Activated CD4-positive, CD25-positive, alpha-beta regulatory T cell treated with anti-CD3 and anti-CD28 coated beads, Interleukin-2, amount 50 U/mL, for 24 hours (primary cell): ENCODE data around the gene MAPK6.
"Not testable (repeated sequence)": the region's sequence is repeated elsewhere in the genome, so short reads cannot be mapped to it uniquely, and the experiment has no call there.

Source experiments
- ATAC-seq, 2 donors: fragments of 150-1000 bp; cut with Tn5 transposase; one replicate each; pipeline ENCODE4 v1.10.0; 2021; ENCODE audit warnings: mild to moderate bottlenecking in 1 of 2, moderate library complexity in 1 of 2

Gene MAPK6

GRCh38 chr15:52082197-52083036 is 63.4 kb downstream of the MAPK6 start:
- no peak for ATAC-seq

GRCh38 chr15:52083037-52083359 is 64.0 kb downstream of the MAPK6 start:
- ATAC-seq = not testable (repeated sequence)

- no peak for ATAC-seq
These were observed 64.6 kb downstream of the MAPK6 start for GRCh38 chr15:52083603-52084002.

- no peak for ATAC-seq
These were observed 66.3 kb downstream of the MAPK6 start for GRCh38 chr15:52085299-52085698.

GRCh38 chr15:52086011-52086786 is 67.2 kb downstream of the MAPK6 start:
- ATAC-seq = no peak

- ATAC-seq = no peak
These were observed 71.2 kb downstream of the MAPK6 start for GRCh38 chr15:52090193-52090592.

GRCh38 chr15:52093167-52093538 is 74.1 kb downstream of the MAPK6 start:
- no peak for ATAC-seq

- ATAC-seq = no peak
These were observed 74.8 kb downstream of the MAPK6 start for GRCh38 chr15:52093539-52094510.

GRCh38 chr15:52094811-52095584 is 76.0 kb downstream of the MAPK6 start:
- no peak for ATAC-seq

- no peak for ATAC-seq
These were observed 76.7 kb downstream of the MAPK6 start for GRCh38 chr15:52095597-52096262.

- not testable (repeated sequence) for ATAC-seq
These were observed 77.5 kb downstream of the MAPK6 start for GRCh38 chr15:52096536-52096935.

- ATAC-seq = no peak
These were observed 78.2 kb downstream of the MAPK6 start for GRCh38 chr15:52097180-52097579.

- no peak for ATAC-seq
These were observed 79.3 kb downstream of the MAPK6 start for GRCh38 chr15:52098323-52098722.

- ATAC-seq = no peak
These were observed 80.7 kb downstream of the MAPK6 start for GRCh38 chr15:52099651-52100272.

GRCh38 chr15:52100807-52101442 is 81.9 kb downstream of the MAPK6 start:
- ATAC-seq = peak in 1 of 2 donors; percentile 30

- no peak for ATAC-seq
These were observed 82.7 kb downstream of the MAPK6 start for GRCh38 chr15:52101542-52102323.

GRCh38 chr15:52102463-52102862 is 83.4 kb downstream of the MAPK6 start:
- ATAC-seq = no peak

- peak; percentile 74 to 83 for ATAC-seq
These were observed 84.5 kb downstream of the MAPK6 start for GRCh38 chr15:52103217-52104207.
